Stimulated activated CD8-positive, alpha-beta memory T cell treated with anti-CD3 and anti-CD28 coated beads, Interleukin-4, amount 100 ng/mL, for 4 hours (primary cell): Measurements from ENCODE around the gene CPNE6.
"Not testable (repeated sequence)": the region's sequence is repeated elsewhere in the genome, so short reads cannot be mapped to it uniquely, and the experiment has no call there.

Experiments
- DNase-seq, 2 donors: peaks; one replicate each; pipeline ENCODE4 v3.0.0-alpha.2; 2020; ENCODE audit warnings: low read depth in 2 of 2, low spot score in 1 of 2

Gene CPNE6

GRCh38 chr14:24071144-24071697 lies at the start of gene CPNE6:
Gene CPNE6, plus strand, starts transcription at chr14:24071562. Its CDS starts 1,375 bp downstream, at chr14:24072937.
- no peak for DNase-seq

DNA sequence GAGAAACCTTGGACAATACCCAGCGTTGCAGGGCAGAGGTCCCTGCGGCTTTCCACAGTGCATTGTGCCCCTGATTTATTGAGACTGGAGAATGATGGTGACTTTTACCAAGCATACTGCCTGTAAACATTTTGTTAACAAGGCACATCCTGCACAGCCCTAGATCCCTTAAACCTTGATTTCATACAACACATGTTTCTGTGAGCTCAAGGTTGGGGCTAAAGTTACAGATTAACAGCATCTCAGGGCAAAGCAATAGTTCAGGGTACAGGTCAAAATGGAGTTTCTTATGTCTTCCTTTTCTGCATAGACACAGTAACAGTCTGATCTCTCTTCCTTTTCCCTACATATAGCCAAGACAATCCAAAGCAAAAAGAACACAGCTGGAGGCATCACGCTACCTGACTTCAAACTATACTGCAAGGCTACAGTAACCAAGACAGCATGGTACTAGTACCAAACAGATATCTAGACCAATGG lies 46.4 kb upstream of the CPNE6 start:
- not testable (repeated sequence) for DNase-seq

- DNase-seq: not testable (repeated sequence)
These were observed 41.7 kb upstream of the CPNE6 start for GRCh38 chr14:24029687-24030086.

DNA sequence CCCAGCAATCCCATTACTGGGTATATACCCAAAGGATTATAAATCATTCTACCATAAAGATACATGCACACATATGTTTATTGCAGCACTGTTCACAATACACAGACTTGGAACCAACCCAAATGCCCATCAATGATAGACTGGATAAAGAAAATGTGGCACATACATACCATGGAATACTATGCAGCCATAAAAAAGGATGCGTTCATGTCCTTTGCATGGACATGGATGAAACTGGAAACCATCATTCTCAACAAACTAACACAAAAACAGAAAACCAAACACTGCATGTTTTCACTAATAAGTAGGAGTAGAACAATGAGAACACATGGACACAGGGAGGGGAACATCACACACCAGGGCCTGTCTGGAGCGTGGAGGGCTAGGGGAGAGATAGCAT lies 40.0 kb upstream of the CPNE6 start:
- DNase-seq: not testable (repeated sequence)

DNA sequence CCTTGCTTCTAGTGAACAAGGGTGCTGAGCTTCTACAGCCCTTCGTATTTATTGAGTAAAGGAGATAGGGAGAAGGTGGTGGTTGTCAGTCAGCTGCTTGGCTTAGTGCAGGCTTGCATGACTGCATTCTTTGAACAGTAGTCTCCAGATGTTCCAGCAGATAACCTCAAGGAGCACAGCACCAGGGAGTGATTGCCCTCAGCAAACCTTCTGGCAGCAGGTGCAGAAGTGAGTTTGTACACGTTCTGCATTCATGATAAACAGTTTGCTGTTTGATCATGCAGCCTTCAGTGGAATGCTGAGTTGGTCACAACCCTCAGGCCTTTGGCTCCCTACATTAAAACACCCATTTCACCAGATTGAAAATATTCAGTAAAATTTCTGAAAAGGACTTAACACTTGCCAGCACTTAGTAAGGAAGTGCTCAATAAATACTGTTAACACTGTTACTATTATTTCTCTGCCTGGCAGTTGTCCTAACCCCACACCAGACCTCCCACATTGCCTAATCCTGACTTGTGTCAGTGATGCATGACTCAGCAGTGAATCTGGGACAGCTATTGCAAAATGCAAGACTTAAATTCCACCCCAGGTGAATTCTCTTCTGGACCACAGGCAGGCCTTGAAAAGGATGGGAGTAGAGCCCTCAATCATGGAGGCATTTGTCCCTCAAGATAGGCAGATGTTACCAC lies 38.5 kb upstream of the CPNE6 start:
- DNase-seq: no peak

GRCh38 chr14:24035769-24036168 lies 35.6 kb upstream of the CPNE6 start:
- not testable (repeated sequence) for DNase-seq

DNA sequence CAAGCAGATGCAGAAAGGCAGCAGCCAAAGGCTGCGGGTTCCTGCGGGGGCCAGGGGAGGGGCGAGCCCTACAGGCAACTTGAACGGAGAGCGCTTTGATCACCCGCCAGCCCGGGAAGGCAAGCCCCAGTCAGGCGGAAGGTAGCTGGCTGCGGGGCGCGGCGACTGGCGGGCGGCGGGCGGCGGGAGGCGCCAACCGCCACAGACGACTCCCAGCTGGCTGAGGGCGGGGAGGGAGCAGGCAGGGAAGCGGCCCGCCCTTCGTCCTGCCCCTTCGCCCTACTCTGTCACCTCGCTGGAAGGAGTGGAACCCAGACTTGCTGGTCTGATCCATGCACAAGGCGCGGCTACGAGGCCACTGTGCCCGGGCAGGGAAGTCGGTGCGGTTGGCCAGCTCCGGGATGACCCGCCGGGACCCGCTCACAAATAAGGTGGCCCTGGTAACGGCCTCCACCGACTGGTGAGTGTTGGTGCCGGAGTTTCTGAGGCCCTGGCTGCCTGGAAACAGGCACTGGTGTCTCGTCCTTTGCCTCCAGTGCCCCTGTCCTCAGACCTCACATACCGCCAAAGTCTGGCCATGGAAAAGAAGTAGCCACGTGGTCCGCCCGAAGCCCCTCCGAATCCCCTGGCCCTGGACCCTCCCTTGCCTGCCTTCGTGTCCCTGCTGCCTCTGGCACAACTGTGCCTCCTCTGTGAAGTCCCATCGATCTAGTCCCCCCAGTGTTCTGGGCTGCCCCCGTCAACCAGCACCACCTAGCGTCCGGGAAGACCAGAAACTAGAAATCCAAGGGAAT lies 35.0 kb upstream of the CPNE6 start:
- DNase-seq: peak in 1 of 2 donors; percentile 35

- not testable (repeated sequence) for DNase-seq
These were observed 34.3 kb upstream of the CPNE6 start for GRCh38 chr14:24036963-24037657.

GRCh38 chr14:24037658-24038037 lies 33.7 kb upstream of the CPNE6 start:
- no peak for DNase-seq

DNA sequence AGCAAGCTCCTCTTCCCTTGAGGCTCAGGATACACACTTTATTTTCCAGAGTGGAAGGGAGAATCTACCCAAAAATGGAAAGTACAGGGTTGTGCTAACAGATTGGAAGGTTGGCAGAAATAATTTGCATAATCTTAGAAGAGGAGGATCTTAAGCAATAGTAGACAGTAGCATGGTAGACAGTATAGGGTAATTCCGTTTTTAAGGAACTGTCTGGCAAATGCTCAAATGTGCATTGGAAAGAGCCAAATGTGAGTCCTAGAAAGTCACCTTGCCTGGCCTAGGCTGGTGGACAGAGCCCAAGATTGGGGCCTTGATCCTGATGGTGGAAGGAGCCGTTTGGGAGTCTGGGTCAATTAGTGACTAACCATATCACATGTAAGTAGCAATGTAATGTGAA lies 32.7 kb upstream of the CPNE6 start:
- DNase-seq: no peak

GRCh38 chr14:24040692-24041091 lies 30.7 kb upstream of the CPNE6 start:
- DNase-seq: no peak

DNA sequence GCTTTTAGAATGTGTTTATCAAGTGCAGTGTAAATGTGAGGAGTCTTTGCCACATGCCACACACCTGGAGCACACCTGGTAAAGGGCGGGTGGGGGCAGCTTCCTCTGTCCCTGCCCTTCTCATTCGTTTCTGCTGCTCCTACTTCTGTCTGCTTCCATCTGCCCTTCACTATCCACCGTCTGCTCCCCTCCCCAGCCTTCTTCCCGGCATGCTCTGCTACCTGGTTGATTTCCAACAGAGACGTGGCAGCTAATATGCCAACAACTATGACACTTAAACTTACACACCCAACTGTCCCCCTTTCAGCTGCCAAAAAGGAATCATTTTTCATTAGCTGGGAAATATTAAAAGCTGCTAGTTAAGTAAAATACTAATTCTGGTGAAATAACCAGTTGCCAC lies 28.6 kb upstream of the CPNE6 start:
- DNase-seq: no peak

DNA sequence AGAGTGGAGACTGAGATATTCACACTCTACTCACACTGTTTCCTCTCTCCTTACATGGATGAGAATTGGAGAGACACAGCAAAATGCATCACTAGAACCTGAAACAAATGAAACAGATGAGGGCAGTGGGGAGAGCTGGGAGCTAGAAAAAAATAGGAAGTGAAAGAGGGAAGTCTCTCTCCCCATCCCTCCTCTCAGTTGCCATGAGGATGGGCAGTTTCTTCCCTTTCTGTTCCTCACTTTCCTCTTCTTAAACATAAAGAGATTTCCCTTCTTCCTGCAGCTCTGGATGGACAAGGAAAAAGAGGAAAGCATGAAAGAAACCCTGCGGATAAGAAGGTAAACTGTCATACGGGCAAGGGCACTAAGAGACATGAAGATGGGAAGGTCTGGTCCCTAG lies 22.4 kb upstream of the CPNE6 start:
- not testable (repeated sequence) for DNase-seq

DNA sequence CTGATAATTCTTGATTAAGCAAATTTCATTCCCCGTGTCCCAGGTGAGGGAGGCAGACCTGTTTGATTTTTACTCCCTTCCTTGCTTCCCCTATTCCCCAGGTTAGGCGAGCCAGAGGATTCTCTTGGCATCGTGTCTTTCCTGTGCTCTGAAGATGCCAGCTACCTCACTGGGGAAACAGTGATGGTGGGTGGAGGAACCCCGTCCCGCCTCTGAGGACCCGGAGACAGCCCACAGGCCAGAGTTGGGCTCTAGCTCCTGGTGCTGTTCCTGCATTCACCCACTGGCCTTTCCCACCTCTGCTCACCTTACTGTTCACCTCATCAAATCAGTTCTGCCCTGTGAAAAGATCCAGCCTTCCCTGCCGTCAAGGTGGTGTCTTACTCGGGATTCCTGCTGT lies 20.6 kb upstream of the CPNE6 start:
- not testable (repeated sequence) for DNase-seq

DNA sequence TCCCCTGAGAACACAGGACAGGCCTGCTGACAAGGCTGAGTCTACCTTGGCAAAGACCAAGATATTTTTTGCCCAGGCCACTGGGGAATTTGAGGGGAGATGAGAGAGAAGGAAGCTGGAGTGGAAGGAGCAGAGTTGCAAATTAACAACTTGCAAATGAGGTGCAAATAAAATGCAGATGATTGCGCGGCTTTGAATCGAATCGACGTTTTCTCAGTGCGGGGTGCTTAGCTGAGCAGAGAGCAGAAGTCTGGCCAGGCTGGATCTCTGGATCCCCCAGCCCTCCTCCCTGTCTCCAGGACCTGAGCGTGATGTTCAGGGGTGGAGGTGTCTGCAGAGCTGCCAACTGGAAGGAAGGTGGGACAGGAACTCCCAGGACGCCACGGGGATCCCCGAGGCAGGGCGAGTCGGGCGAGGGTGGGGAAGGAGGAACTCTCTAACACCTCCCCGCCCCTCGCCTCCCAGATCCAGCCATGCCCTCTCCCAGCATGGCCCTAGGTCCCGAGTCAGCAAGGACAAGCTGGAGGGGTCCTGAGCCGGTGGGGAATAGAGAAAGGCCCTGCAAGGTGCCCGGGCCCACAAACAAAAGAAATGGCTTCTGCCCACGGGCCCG lies 20.1 kb upstream of the CPNE6 start:
- no peak for DNase-seq

- no peak for DNase-seq
These were observed 19.3 kb upstream of the CPNE6 start, which contains the start of gene CARMIL3 for GRCh38 chr14:24051789-24052655. Gene CARMIL3, plus strand, starts transcription at chr14:24052009. Its CDS starts 145 bp downstream, at chr14:24052154.

GRCh38 chr14:24052656-24053547 lies 18.5 kb upstream of the CPNE6 start:
- peak; percentile 31 to 70 for DNase-seq

GRCh38 chr14:24053548-24054323 lies 17.6 kb upstream of the CPNE6 start:
- no peak for DNase-seq
